Uterus (tissue), 4 donors: ENCODE data around the gene P2RY2. TPM values are rescaled to one million over a fixed set of nuclear protein-coding genes. Genes with fewer than 3 reads are reported as not detected.
A peak's percentile ranks its signal among the peaks of the same experiment; 100 is the strongest.
"Not testable (repeated sequence)": the region's sequence is repeated elsewhere in the genome, so short reads cannot be mapped to it uniquely, and the experiment has no call there.

Experiments used
- DNase-seq, 2 donors: peaks; one replicate each; pipeline ENCODE4 v3.0.0-alpha.2; 2019 to 2020
- H3K27ac ChIP-seq, 2 donors: fragments of 200-600 bp; sonication (generic); 1 replicate in 1 of 2; 2 replicates in 1 of 2; pipeline ENCODE4 v1.5.1; 2016 to 2018
- H3K27me3 ChIP-seq, 2 donors: fragments of 200-600 bp; sonication (generic); one replicate each; pipeline ENCODE4 v1.5.1; 2018 to 2019; ENCODE audit warnings: control low read depth in 1 of 2
- H3K36me3 ChIP-seq, 2 donors: fragments of 200-600 bp; sonication (generic); one replicate each; pipeline ENCODE4 v1.5.1; 2019; ENCODE audit warnings: control low read depth in 1 of 2
- H3K4me1 ChIP-seq, 2 donors: fragments of 200-600 bp; sonication (generic); one replicate each; pipeline ENCODE4 v1.5.1; 2018 to 2019; ENCODE audit warnings: control low read depth in 1 of 2
- H3K4me3 ChIP-seq, 2 donors: fragments of 200-600 bp; sonication (generic); 1 replicate in 1 of 2; 2 replicates in 1 of 2; pipeline ENCODE4 v1.5.1; 2018 to 2019; ENCODE audit warnings: mild to moderate bottlenecking in 1 of 2
- H3K9me3 ChIP-seq, 2 donors: fragments of 200-600 bp; sonication (generic); one replicate each; pipeline ENCODE4 v1.5.1; 2019; ENCODE audit warnings: control low read depth in 1 of 2
- CTCF ChIP-seq, 4 experiments: fragments of 200-600 bp in 2 of 4; fragments of 450-650 bp in 2 of 4; sonication (generic) in 2 of 4; IDR thresholded peaks; one replicate each; pipeline ENCODE4 v1.5.1; 2016 to 2019; ENCODE audit warnings: antibody characterized with exemption in 4 of 4, mild to moderate bottlenecking in 2 of 4, moderate library complexity in 1 of 4
- POLR2A ChIP-seq, 2 donors: fragments of 450-650 bp; IDR thresholded peaks; one replicate each; pipeline ENCODE4 v1.6.1; 2016; ENCODE audit warnings: antibody characterized with exemption in 2 of 2, mild to moderate bottlenecking in 1 of 2, moderate library complexity in 1 of 2
- intact Hi-C: fragments of 100-400 bp; cut with DNase I; formaldehyde crosslinking; loops from one replicate; pipeline ENCODE4 v1.15.1; 2023; ENCODE audit warnings: low total_unique reads
- total RNA-seq, 4 donors: library from RNA; depleted of rRNA in 3 of 4; stranded (reverse); fragments of >200 nt in 3 of 4; gene quantifications; one replicate each; pipeline versions ENCODE4 v1.1.0 to v1.2.4, GENCODE V29; 2014 to 2023
- donor health status: DM: yes; HTN: yes; CAD: no.

Gene P2RY2
- total RNA-seq, 4 donors from 2014 or later = 0.98 to 3.1 (median 2.8) TPM; not detected in 1

GRCh38 chr11:73229321-73229895 lies 11.3 kb downstream of the P2RY2 start:
- no peaks in the 10 kb centered on the region for H3K4me1 ChIP-seq
- H3K27ac ChIP-seq = no peak overlapping the region
- H3K9me3 ChIP-seq = no peaks in the 10 kb centered on the region
- no peaks in the 10 kb centered on the region for H3K36me3 ChIP-seq
- H3K27me3 ChIP-seq = no peaks in the 10 kb centered on the region
- no peak overlapping the region for H3K4me3 ChIP-seq
- peak in 1 of 2 donors; percentile 11 for DNase-seq
- intact Hi-C loops = no loop called here
- TF ChIP-seq CTCF (IDR thresholded peaks at IDR 0.05) = no peak
- TF ChIP-seq POLR2A (IDR thresholded peaks at IDR 0.05) = no peak

DNA sequence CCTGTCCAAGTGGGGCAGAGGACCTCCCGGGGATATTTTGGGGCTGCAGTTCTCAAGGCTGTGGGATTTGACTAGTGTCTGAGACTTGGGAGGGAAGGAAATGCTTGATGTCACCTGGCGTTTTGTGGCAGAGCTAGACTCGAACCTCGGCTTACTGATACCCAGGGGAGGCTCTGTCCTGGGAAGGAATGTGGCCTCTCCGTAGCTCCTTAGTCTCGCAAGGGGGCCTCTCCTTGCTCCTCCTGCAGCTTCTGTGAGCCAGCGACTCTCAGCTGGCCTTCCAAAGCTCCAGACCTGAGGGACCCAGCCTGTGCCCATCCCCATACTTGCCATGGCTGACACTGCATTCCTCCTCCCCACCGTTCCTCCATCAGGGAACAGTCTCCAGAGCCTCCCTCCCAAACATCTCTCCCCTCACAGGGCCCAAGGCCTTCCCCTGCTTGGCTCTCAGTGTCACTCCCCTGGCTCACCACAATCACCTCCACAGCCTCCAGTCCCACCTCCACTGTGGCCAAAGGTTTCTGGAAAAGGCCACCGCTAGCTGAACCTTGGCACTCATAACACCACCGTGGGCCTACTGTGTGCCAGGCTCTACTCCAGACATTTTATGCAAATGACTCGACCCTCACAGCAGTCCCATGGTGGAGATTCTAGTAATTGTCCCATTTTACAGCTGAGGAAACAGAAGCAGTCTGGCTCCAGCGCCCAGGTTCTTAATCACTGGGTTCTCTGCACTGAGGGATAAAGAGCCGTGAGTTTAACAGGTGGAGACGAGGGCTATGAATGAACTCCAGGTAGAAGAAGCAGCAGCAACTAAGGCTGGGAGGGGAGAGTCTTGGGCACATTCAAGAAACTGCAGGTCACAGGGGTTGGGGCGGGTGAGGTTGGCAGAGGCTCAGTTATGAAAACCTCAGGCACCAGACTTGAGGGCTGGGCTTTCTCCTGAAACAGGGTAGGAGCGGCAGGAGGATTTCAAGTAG lies 12.1 kb downstream of the P2RY2 start:
- TF ChIP-seq POLR2A (IDR thresholded peaks at IDR 0.05) (no peak), CTCF (IDR thresholded peaks at IDR 0.05) (no peak)
- Histone ChIP-seq H3K27ac (no peak overlapping the region), H3K4me1 (no peaks in the 10 kb centered on the region), H3K36me3 (no peaks in the 10 kb centered on the region), H3K27me3 (no peaks in the 10 kb centered on the region), H3K9me3 (no peaks in the 10 kb centered on the region), H3K4me3 (no peak overlapping the region)
- intact Hi-C loops = no loop called here
- DNase-seq = peak in 1 of 2 donors; percentile 8

DNA sequence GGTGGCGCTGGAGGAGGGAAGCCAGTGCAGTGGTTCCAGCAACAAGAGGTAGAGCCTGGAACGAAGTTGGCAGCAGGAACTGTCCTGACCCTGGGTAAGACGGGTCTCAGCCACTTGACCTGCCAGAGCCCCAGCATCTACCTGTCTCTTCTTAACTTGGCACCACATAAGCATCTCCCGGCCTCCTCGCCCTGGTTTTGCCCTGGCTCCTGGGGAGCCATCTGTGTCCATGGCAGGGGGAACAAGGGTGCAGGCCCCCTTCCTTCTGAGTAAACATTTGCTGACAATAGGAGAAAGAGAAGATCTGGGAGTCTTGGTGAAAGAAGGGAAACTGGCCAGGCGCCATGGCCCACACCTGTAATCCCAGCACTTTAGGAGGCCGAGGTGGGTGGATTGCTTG lies 12.8 kb downstream of the P2RY2 start:
- peak in 1 of 2 donors; percentile 5 for DNase-seq
- no peak for TF ChIP-seq CTCF (IDR thresholded peaks at IDR 0.05)
- TF ChIP-seq POLR2A (IDR thresholded peaks at IDR 0.05) = no peak
- no peak overlapping the region for H3K27ac ChIP-seq
- no peaks in the 10 kb centered on the region for H3K9me3 ChIP-seq
- no peaks in the 10 kb centered on the region for H3K36me3 ChIP-seq
- no peaks in the 10 kb centered on the region for H3K27me3 ChIP-seq
- intact Hi-C loops = no loop called here
- H3K4me3 ChIP-seq = no peak overlapping the region
- H3K4me1 ChIP-seq = no peaks in the 10 kb centered on the region

GRCh38 chr11:73232487-73232886 lies 14.4 kb downstream of the P2RY2 start:
- H3K27ac ChIP-seq, H3K4me1 ChIP-seq, H3K4me3 ChIP-seq, intact Hi-C loops, H3K9me3 ChIP-seq, H3K27me3 ChIP-seq, H3K36me3 ChIP-seq: not testable (repeated sequence)
- peak in 1 of 2 donors; percentile 5 for DNase-seq

DNA sequence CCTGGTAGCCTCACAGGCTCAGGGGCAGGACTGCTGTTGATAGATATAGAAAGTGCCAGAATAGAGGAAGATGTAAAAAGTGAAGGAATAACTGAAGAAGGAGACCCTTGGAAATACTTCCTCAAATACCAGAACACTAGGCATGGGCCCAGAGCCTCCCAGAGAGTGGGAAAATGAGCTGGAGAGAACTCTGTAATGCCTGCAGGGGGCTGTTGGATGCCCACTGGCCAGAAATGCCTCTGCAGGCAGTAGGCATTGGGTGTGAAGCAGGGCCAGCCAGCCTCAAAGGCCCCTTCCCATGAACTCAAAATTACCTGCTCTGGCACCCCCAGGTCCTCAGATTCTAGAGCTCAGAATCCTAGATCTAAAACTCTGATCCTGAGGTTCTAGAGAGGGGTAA lies 15.1 kb downstream of the P2RY2 start:
- H3K27ac ChIP-seq = no peak overlapping the region
- TF ChIP-seq POLR2A (IDR thresholded peaks at IDR 0.05) = no peak
- no peak for TF ChIP-seq CTCF (IDR thresholded peaks at IDR 0.05)
- peak in 1 of 2 donors; percentile 3 for DNase-seq
- H3K4me3 ChIP-seq = no peak overlapping the region
- intact Hi-C loops = no loop called here
- H3K4me1 ChIP-seq = no peaks in the 10 kb centered on the region
- H3K27me3 ChIP-seq = no peaks in the 10 kb centered on the region
- no peaks in the 10 kb centered on the region for H3K36me3 ChIP-seq
- no peaks in the 10 kb centered on the region for H3K9me3 ChIP-seq
